PC-9 (cell line): Measurements from ENCODE around the gene GUCY2C.

Experiments used
- EZH2 ChIP-seq: fragments of 200-600 bp; sonication (generic); IDR thresholded peaks from 2 replicates; pipeline ENCODE4 v1.8.0; 2017; ENCODE audit warnings: antibody characterized with exemption, low read depth
- TF ChIP-seq, protein P1 (sequence below): fragments of 200-600 bp; sonication (generic); conservative IDR thresholded peaks from 2 replicates; pipeline ENCODE4 v1.6.1; 2017; ENCODE audit warnings: mixed run types, antibody characterized with exemption, mild to moderate bottlenecking, moderate library complexity

DNA sequence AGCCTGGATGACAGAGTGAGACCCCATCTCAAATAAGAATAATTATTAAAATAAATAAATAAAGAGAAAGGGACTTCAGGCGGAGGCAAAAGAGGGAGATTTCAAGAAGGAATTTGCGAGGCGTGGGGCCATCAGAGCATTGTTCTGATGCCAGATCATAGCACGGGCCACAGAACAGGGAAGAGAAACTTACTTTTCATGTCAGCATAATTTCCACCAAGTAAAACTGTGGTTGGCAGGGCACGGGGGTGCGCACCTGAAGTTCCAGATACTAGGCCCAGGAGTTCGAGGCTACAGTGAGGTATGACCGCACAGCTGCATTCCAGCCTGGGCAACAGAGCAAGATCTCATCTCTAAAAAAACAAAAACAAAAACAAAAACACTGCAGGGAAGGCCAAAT is 117.8 kb downstream of the GUCY2C start:
- TF ChIP-seq, protein P1, sequence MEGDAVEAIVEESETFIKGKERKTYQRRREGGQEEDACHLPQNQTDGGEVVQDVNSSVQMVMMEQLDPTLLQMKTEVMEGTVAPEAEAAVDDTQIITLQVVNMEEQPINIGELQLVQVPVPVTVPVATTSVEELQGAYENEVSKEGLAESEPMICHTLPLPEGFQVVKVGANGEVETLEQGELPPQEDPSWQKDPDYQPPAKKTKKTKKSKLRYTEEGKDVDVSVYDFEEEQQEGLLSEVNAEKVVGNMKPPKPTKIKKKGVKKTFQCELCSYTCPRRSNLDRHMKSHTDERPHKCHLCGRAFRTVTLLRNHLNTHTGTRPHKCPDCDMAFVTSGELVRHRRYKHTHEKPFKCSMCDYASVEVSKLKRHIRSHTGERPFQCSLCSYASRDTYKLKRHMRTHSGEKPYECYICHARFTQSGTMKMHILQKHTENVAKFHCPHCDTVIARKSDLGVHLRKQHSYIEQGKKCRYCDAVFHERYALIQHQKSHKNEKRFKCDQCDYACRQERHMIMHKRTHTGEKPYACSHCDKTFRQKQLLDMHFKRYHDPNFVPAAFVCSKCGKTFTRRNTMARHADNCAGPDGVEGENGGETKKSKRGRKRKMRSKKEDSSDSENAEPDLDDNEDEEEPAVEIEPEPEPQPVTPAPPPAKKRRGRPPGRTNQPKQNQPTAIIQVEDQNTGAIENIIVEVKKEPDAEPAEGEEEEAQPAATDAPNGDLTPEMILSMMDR, result no peak
- no peak for TF ChIP-seq EZH2
